CD4-positive, alpha-beta T cell (primary cell): ENCODE data around the gene TSPAN33. TPM values are rescaled to one million over a fixed set of nuclear protein-coding genes. Genes with fewer than 3 reads are reported as not detected.
"Not testable (repeated sequence)": the region's sequence is repeated elsewhere in the genome, so short reads cannot be mapped to it uniquely, and the experiment has no call there.

Source experiments
- ATAC-seq: fragments of 200-7000 bp; cut with Tn5 transposase; one replicate; pipeline ENCODE4 v1.10.0; 2022; ENCODE audit warnings: mild to moderate bottlenecking; ENCODE audit not compliant: poor library complexity
- CTCF ChIA-PET: fragments of 350-600 bp; sonication (Branson Sonifier 250); formaldehyde crosslinking; loops from one replicate; lab custom pipeline; 2021; ENCODE audit warnings: antibody characterized with exemption, inconsistent platforms; lab: Charles Lee
- POLR2A ChIA-PET: fragments of 350-600 bp; sonication (Branson Sonifier 250); formaldehyde crosslinking; loops from one replicate; lab custom pipeline; 2021; ENCODE audit warnings: antibody characterized with exemption, inconsistent platforms; lab: Charles Lee
- DNase-seq, 14 experiments: peaks; one replicate each; pipeline ENCODE4 v3.0.0-alpha.2; 2013 to 2020; ENCODE audit warnings: mixed read lengths in 2 of 14
- H3K27ac ChIP-seq, 2 donors: one replicate each; pipeline versions ENCODE4 v1.5.1 to v1.7.0; 2013; ENCODE audit warnings: low read length in 2 of 2, low read depth in 1 of 2, mild to moderate bottlenecking in 1 of 2
- H3K27me3 ChIP-seq, 2 experiments: 1 replicate in 1 of 2; 2 replicates in 1 of 2; pipeline versions ENCODE4 v1.6.1 to v1.7.0; 2013; ENCODE audit warnings: low read length in 2 of 2, control low read depth in 1 of 2, mild to moderate bottlenecking in 1 of 2, moderate library complexity in 1 of 2; ENCODE audit not compliant: insufficient read depth in 2 of 2, control insufficient read depth in 1 of 2
- H3K36me3 ChIP-seq: one replicate; pipeline ENCODE4 v1.6.1; 2013; ENCODE audit warnings: low read length, control low read depth; ENCODE audit not compliant: insufficient read depth
- H3K4me1 ChIP-seq: one replicate; pipeline ENCODE4 v1.6.1; 2013; ENCODE audit warnings: low read length, control low read depth; ENCODE audit not compliant: insufficient read depth
- H3K4me3 ChIP-seq: one replicate; pipeline ENCODE4 v1.5.1; 2013; ENCODE audit warnings: mild to moderate bottlenecking, low read length, moderate library complexity
- H3K9me3 ChIP-seq, 2 experiments: 1 replicate in 1 of 2; 2 replicates in 1 of 2; pipeline versions ENCODE4 v1.6.1 to v1.7.0; 2013; ENCODE audit warnings: low read length in 2 of 2, mild to moderate bottlenecking in 2 of 2, control low read depth in 1 of 2, moderate library complexity in 1 of 2; ENCODE audit not compliant: control insufficient read depth in 1 of 2, insufficient read depth in 1 of 2
- H3K27ac Mint-ChIP-seq: one replicate; pipeline ENCODE4 v1.8.0; 2020; ENCODE audit warnings: mixed read lengths
- H3K27me3 Mint-ChIP-seq: one replicate; pipeline ENCODE4 v1.8.0; 2021; ENCODE audit warnings: mixed read lengths
- H3K36me3 Mint-ChIP-seq: one replicate; pipeline ENCODE4 v1.8.0; 2021; ENCODE audit warnings: low read depth, mixed read lengths
- H3K4me1 Mint-ChIP-seq: one replicate; pipeline ENCODE4 v1.8.0; 2021; ENCODE audit warnings: low read depth, mixed read lengths
- H3K4me3 Mint-ChIP-seq: one replicate; pipeline ENCODE4 v1.8.0; 2020; ENCODE audit warnings: mild to moderate bottlenecking, mixed read lengths
- H3K9me3 Mint-ChIP-seq: one replicate; pipeline ENCODE4 v1.8.0; 2020; ENCODE audit warnings: mixed read lengths
- CTCF ChIP-seq: fragments of 200-600 bp; IDR thresholded peaks from one replicate; pipeline ENCODE4 v1.8.0; 2022; ENCODE audit warnings: antibody characterized with exemption, mild to moderate bottlenecking
- intact Hi-C, 2 experiments: fragments of 100-400 bp; cut with DNase I in 1 of 2; cut with micrococcal nuclease in 1 of 2; formaldehyde crosslinking; loops; one replicate each; pipeline versions ENCODE4 v1.15.1 to v1.9.0; 2023 to 2025; cut with DNase I, micrococcal nuclease
- total RNA-seq, 174 experiments: library from RNA in 2 of 174; stranded (reverse) in 2 of 174; gene quantifications; one replicate each; pipeline ENCODE4 v1.2.3 and lab custom pipeline; 2021 to 2026

TSPAN33 gene
- total RNA-seq, 2 experiments from 2014 or later: 3.6 to 4.1 TPM

- H3K4me1 Mint-ChIP-seq: peaks cover 19% of the 10 kb centered on the region
- DNase-seq (peak in 3 of 14 experiments; percentile 22 to 30 (median 30)), ATAC-seq (peak; percentile 26)
- no peaks in the 10 kb centered on the region for H3K27me3 ChIP-seq
- peaks cover 9% of the 10 kb centered on the region for H3K36me3 Mint-ChIP-seq
- H3K27me3 Mint-ChIP-seq: peaks cover 7% of the 10 kb centered on the region
- H3K36me3 ChIP-seq: no peaks in the 10 kb centered on the region
- H3K4me3 Mint-ChIP-seq: peak overlapping the region; percentile 83
- peak overlapping the region; percentile 56 for H3K4me3 ChIP-seq
- ChIA-PET CTCF (no interaction called here), POLR2A (interaction anchor here (0.6 to 0.9 kb wide), 3 partner anchors 20 to 588 kb away, joined by 3 read pairs; no protein-coding TSS in a partner anchor)
- no peak overlapping the region for H3K27ac ChIP-seq
- H3K9me3 Mint-ChIP-seq: no peaks in the 10 kb centered on the region
- peaks cover 13% of the 10 kb centered on the region for H3K4me1 ChIP-seq
- intact Hi-C loops: no loop called here
- H3K9me3 ChIP-seq: no peaks in the 10 kb centered on the region
- no peak for TF ChIP-seq CTCF
- H3K27ac Mint-ChIP-seq: no peak overlapping the region
Observed at GRCh38 chr7:129169686-129170440, 25.4 kb downstream of the TSPAN33 start.

GRCh38 chr7:129170441-129171021, 26.0 kb downstream of the TSPAN33 start:
- Mint-ChIP-seq H3K9me3 (no peaks in the 10 kb centered on the region), H3K27ac (no peak overlapping the region), H3K27me3 (peaks cover 7% of the 10 kb centered on the region), H3K4me1 (peaks cover 19% of the 10 kb centered on the region), H3K36me3 (peaks cover 4% of the 10 kb centered on the region), H3K4me3 (no peak overlapping the region)
- no peak for ATAC-seq
- Histone ChIP-seq H3K27ac (no peak overlapping the region), H3K4me1 (peaks cover 13% of the 10 kb centered on the region), H3K4me3 (no peak overlapping the region), H3K27me3 (no peaks in the 10 kb centered on the region), H3K36me3 (no peaks in the 10 kb centered on the region), H3K9me3 (no peaks in the 10 kb centered on the region)
- TF ChIP-seq CTCF: no peak
- ChIA-PET CTCF (no interaction called here), POLR2A (no interaction called here)
- DNase-seq: no peak
- intact Hi-C loops: no loop called here

- intact Hi-C loops, H3K27ac ChIP-seq, H3K36me3 Mint-ChIP-seq, CTCF ChIA-PET, H3K9me3 ChIP-seq, H3K9me3 Mint-ChIP-seq, H3K36me3 ChIP-seq, ATAC-seq, POLR2A ChIA-PET, DNase-seq, H3K4me3 ChIP-seq, H3K27me3 ChIP-seq, H3K27ac Mint-ChIP-seq, H3K4me3 Mint-ChIP-seq: not testable (repeated sequence)
- peaks cover 14% of the 10 kb centered on the region for H3K4me1 Mint-ChIP-seq
- H3K4me1 ChIP-seq: peaks cover 10% of the 10 kb centered on the region
- peaks cover 10% of the 10 kb centered on the region for H3K27me3 Mint-ChIP-seq
Observed at GRCh38 chr7:129173861-129174260, 29.4 kb downstream of the TSPAN33 start.
